ENCODE data around the gene ATP8A1.

The ATP8A1 gene

DNA sequence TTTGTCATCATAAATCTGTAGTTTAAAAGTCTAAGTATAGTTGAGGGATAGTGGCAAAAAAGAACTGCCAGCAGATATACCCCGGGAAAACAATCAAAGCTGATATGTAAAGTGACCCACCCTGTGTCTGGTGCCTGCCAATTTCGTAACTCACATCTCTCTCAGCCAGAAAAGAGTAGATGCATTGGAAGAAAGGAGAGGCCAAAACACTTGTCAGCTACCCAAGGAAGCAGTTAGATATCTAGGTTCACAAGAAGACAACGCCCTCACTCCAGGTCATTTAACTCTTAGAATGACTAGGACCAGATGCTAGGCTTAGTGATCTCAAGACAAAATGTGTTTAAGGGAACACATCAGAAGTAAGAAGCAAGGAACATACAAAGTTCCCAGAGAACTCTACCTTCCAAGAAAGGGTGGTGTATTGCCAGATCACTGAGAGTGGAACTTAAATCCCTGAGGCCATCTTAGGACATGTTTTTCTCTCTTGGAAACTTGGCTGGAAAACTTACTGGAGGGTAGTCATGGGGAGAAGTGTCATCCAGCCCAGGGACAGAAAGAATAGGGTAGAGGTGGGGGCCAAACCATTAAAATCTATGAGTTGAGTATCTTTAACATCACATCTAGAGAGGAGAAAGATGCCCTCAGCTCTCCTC is 133.7 kb downstream of the ATP8A1 start:
- no peak for TF ChIP-seq CTCF (conservative IDR thresholded peaks at IDR 0.05)
- no peak for TF ChIP-seq ZFX (IDR thresholded peaks at IDR 0.05)
- no peak overlapping the region for H3K27ac ChIP-seq

GRCh38 chr4:42519803-42520417 is 137.0 kb downstream of the ATP8A1 start:
- H3K27ac ChIP-seq, result no peak overlapping the region
- TF ChIP-seq CTCF (conservative IDR thresholded peaks at IDR 0.05) (peak; percentile 69), ZFX (IDR thresholded peaks at IDR 0.05) (no peak)

DNA sequence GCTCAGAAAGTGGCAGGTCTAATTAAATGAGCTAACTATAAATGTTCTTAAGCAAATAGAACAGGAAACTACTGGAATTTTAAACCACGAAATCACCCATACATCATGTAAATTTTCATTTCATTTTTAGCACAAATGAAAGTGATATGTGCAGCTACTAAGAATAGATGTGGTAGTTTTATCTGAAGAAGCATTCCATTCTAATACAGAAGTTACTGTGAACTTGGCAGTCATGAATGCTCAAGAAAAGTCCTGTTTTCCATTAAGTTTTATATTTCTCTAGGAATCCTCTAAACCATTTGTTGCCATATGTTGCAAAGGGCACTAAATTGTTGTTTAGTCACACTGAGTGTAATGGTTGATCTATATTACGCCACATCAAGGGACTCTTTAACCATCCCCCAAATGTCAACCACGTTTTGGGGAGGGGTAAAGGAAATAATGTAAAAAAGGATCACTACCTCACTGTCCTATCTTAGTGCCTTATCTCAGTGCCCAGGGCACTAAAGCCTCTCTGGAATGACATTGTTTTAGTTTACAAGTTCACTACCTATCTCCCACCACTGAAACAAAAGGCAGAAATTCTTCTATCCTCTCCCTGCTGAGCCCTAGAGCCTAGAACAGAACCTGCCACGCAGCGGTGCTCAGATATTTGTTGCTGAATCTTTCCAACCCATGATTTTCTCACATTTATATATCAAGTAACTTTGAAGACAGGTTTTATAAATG is 141.6 kb downstream of the ATP8A1 start:
- TF ChIP-seq CTCF (conservative IDR thresholded peaks at IDR 0.05), result no peak
- TF ChIP-seq ZFX (IDR thresholded peaks at IDR 0.05), result no peak
- no peak overlapping the region for H3K27ac ChIP-seq

GRCh38 chr4:42513748-42514492 is 143.0 kb downstream of the ATP8A1 start:
- H3K27ac ChIP-seq, result no peak overlapping the region
- TF ChIP-seq ZFX (IDR thresholded peaks at IDR 0.05) (no peak), CTCF (conservative IDR thresholded peaks at IDR 0.05) (no peak)

DNA sequence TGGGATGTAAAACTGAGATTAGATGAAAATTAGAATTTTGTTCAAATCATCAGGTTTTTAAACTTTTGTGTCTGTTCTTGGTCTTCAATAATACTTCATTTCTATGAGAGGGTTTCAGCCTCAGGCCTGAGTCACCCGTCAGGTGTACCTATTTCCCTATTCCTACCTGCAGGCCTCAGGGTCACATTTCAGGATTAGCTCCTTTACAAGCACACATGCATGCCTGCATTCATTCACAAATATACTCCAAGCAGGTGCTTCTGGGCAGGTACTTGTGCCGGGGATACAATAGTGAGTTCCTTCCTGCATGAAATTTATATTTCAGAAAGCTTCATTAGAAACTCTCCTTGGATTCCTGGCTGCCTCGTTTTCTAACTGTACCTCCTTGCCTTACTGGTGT is 144.7 kb downstream of the ATP8A1 start:
- TF ChIP-seq CTCF (conservative IDR thresholded peaks at IDR 0.05) (no peak), ZFX (IDR thresholded peaks at IDR 0.05) (no peak)
- no peak overlapping the region for H3K27ac ChIP-seq

DNA sequence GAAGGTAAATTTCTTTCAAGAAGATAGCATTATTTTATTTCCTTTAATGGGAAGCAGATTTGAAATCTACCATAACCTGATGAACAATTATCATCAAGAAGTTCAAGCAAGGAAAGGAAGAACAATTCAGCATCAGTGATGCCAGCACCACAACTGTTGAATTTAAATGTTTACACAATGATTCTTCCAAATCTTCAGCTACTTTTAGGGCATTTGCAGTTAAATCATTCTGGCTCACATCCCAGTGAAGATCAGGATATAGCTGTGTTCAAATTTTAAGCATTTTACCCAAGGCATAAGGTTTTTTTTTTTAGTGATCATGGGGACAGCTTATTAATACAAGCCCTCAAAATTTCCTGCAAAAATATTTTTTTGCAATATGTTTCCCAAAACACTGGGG is 146.7 kb downstream of the ATP8A1 start:
- no peak for TF ChIP-seq ZFX (IDR thresholded peaks at IDR 0.05)
- TF ChIP-seq CTCF (conservative IDR thresholded peaks at IDR 0.05), result no peak
- H3K27ac ChIP-seq, result no peak overlapping the region
